Stimulated activated CD8-positive, alpha-beta memory T cell treated with anti-CD3 and anti-CD28 coated beads, Interleukin-12 subunit alpha, Interleukin-12 subunit beta, amount 100 ng/mL, for 1 hour (primary cell): ENCODE data around the gene THG1L.
"Not testable (repeated sequence)": the region's sequence is repeated elsewhere in the genome, so short reads cannot be mapped to it uniquely, and the experiment has no call there.

ENCODE experiments used
- DNase-seq: peaks from one replicate; pipeline ENCODE4 v3.0.0-alpha.2; 2020; ENCODE audit warnings: low read depth

The THG1L gene

DNA sequence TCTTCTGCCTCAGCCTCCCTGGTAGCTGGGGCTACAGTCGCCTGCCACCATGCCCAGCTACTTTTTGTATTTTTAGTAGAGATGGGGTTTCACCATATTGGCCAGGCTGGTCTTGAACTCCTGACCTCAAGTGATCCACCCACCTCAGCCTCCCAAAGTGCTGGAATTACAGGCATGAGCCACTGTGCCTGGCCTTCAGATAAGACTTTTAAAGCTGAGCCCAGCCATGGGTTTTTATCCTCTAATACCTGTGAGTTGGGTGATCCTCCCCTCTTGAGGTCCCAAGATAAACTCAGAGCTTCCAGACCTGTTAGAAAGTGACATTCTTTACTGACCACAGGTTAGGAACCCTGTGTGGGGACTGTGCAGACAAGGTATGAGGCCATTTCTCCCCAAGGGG, 3.4 kb upstream of the THG1L start:
- DNase-seq = not testable (repeated sequence)

DNA sequence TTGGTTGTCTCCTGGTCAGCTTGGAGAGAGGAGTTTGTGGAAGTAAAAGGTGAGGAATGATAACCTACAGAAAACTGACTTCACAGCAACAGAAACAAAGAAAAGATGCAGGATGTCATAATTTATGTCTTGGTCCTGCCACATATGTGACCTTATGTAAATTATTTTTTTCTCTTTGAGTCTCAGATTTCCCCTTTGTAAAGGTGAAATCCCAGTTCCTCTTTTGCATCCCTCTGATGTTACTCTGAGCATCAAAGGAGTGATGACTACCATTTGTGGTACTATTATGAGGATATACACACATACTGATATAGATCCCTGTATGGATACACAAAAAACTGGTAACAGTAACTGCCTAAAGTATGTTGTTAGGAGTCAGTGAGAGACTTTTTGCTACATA, 1.4 kb upstream of the THG1L start:
- no peak for DNase-seq

DNA sequence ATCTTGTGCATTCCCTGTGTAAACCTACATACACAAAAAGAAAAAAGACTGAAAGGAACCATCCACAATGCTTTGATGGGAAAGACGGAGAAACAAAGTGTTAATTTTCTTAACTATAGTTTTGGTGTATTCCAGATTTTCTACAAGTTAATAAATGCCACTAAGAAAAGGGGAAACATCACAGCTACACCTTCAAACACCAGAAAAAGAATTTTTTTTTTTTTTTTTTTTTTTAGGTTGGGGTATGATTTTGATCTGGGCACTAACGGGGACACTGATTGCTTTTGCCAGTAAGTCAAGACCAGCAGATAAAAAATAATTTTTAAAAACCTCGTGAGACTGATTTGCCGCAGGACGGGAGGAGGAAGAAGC, 334 bp upstream of the THG1L start:
- DNase-seq = no peak

DNA sequence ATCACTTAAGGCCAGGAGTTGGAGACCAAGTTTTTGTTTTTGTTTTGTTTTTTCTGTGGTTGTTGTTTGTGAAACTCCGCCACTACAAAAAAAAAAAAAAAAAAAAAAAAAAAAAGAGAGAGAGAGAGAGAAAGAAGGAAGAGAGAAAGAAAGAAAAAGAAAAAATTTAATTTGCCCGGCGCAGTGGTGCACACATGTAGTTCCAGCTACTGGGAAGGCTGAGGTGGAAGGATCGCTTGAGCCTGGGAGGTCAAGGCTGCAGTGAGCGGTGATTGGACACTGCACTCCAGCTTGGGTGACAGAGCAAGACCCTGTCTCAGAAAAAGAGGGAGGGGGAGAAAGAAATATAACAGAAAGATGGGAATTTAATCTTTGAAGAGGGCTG, 902 bp downstream of the THG1L start:
- DNase-seq = no peak

DNA sequence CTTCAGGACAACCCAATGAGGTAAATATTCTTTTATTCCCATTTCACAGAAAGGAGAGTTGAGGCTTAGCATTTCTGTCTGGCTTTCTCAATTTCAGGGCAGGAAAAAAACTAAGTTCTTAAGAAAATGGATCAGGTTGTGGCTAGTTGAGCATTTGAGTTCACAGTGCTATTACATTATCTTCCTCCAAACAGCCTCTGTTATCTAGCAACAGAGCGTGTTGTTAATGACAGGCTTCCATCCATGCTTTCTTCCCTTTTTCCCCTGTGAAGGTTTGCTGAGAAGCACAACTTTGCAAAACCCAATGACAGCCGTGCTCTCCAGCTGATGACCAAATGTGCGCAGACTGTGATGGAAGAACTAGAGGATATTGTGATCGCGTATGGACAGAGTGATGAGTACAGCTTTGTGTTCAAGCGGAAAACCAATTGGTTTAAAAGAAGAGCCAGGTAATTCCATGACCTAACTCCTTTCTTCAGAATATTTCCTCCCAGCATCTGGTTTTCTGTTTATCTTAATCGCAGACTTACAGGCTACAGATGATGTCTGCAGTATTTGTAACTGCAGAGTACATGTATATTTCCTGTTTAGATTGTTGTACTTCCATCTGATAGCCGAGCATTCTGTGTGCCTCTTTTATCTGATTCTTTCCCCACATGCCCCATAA, 1.5 kb downstream of the THG1L start:
- no peak for DNase-seq

DNA sequence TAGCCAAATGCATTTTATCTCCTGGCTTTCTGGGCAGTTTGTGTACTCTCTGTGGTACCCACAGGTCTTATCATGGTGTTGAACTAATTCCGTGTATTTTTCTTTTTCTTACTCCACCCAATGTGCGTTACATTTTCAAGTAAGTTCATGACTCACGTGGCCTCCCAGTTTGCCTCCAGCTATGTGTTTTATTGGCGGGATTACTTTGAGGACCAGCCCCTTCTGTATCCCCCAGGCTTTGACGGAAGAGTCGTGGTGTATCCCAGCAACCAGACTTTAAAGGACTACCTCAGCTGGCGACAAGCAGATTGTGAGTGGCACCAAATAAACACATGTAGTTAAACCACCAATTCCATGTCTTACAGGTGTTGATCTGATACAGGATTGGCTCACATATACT, 3.2 kb downstream of the THG1L start:
- DNase-seq = no peak

DNA sequence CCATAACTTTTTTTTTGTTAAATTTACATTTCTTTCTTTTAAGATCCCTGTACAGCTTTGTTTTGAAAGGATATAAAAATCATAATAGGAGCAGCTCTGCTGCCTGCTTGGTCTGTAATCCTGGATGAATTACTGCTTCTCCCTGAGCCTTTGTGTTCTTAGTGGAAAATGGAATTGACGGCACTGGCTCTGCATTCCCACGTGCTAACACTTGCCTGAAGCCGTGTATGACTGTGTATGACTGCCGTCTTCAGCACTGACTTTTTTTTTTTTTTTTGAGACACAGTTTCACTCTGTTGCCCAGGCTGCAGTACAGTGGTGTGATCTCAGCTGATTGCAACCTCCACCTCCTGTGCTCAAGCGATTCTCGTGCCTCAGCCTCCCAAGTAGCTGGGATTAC, 4.8 kb downstream of the THG1L start:
- DNase-seq = no peak

DNA sequence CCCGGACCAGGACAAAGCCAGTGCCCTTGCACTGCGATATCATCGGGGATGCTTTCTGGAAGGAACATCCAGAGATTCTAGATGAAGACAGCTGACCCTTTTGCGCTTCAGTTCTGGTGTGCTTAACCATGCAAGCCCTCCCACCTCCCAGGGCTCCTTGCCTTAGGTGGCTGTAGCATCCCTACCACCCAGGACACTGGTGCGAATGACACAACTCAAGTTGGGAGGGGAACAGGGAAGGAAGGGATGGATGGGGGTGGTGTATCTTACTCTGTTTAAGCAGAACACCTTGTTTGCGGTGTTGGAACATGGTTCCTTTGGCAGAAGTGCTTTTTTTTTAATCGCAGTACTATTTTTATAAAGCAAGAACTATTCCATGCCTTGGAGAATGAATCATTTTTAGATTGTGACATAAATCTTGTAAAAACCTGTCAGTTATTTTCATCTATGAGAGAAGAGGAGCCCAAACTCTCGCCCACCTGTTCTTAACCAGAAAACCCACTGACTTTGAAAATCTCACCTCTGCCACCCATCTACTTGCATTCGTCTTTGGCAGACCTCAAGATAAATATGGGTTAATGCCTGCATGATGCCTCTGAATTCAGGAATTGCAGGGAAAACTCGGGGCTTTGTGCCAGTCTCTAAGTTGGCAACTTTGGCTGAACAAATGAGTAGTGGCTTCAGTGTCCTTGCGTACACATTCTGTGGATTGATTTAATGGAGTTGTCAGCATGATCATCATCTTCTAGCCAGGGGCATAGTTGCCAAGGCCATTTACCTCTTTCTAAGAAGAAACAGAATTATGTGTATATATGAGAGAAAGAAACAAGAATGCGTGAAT, 8.4 kb downstream of the THG1L start:
- DNase-seq = no peak

DNA sequence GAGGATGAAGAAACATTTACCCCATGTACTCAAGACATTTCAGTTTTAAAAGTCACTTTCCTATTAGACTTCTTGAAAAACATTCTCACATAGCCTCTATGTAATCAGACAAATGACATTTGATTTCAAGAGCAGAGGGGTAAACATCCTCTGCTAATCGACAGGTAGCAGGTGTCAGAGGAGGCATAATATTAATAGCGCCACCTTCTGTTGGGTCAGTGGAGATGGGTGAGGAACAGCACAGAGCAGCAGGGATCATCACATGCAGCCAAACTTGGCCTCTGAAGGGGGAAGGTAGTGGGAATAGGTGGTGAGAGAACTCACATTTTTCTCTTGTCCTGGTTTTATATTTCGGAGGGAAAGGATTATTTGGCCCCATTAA, 9.0 kb downstream of the THG1L start:
- no peak for DNase-seq

DNA sequence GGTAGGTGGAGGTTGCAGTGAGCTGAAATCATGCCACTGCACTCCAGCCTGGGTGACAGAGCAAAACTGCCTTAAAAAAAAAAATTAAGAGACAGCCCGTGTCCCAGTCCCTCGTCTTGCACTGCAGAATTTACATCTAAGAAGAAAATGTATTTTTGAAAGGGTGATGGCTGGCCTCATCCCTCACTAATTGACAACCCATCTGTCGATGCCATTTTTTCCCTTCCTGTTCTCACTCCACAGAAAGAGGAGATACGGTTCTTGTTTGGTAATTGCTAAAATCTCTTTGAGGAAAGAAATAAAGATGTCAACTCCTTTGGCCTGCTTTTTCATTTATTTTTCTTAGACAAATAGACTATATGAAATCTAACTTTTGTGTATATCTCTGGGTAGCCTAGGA, 9.9 kb downstream of the THG1L start:
- DNase-seq = no peak

DNA sequence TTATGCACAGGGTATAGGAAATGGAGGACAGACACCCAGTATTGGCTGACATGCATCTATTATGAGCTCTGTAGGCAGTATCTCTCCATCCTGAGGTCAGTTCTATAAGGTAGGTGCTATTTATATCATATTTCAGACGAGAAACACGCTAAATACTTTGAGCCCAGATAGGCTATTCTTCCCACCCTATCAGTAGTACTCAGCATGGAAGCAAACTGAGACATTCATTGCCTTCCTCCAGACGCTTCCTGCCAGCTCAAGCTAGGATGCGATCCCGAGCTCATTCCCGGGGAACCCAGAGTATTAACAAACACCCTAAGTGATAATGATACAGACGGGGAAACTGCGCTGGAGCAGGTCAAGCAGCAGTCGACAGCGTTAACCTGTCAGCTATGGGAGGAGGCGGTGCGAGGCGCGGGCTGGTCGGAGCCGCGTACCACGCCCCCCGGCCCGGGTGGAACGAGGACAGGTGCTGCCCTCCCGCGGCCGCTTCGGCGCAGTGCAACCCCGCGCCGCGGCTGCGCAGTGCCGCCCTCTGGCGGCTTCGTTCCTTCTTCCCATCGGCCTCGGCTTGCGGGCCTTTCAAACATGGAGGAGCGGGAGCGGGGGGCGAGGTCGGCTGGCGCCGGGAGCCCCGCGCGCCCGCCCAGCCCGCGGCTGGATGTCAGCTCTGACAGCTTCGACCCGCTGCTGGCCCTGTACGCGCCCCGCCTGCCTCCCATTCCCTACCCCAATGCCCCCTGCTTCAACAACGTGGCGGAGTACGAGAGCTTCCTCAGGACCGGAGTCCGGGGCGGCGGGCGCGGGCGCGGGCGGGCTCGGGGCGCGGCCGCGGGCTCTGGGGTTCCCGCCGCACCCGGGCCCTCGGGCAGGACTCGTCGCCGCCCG, 12.2 kb downstream of the THG1L start, which contains the start of gene LSM11:
LSM11 (plus strand) TSS at position 550 of the 888 bp plus-strand sequence; CDS start at position 589, 39 bp downstream.
- DNase-seq = peak; percentile 83

DNA sequence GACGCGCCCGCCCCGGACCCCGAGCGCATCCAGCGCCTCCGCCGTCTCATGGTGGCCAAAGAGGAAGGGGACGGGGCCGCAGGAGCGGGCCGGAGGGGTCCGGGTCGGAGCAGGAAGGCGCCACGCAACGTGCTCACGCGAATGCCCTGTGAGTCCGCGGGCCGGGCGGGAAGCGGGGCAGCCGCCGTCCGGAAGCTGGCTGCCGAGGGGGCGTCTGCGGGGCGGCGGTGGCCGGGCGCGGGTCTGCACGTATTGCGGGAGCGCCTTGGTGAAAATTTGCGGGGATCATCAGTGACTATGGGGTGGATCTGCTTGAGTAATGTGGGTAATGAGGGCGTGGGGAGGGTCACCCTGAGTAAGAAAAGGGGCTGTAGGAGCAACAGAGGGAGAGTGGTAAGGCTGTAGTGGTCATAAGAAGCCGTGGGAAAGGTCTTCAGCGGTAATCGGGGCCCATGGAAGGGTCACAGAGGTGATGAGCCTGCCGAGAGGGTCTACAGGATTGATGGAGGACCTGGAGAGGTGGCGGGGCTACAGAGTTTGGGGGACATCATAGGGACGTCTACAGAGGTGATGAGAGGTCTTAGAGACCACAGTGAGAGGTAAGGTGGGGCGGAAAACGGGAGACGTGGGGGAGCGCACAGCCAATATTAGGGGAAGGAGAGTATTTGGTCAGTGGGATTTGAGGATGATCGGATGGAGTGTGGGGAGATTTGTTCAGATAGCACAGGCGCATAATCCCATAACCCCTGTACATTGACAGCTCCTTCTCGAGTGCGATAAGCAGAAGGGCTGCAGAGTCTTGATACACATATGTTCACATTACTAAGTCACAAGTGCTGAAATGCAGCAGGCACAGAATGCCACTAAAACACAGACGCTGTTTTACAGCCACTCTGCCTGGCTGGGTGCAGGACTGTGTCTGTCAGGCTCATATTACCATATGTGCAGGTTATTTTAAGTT, 13.1 kb downstream of the THG1L start:
- DNase-seq = no peak

DNA sequence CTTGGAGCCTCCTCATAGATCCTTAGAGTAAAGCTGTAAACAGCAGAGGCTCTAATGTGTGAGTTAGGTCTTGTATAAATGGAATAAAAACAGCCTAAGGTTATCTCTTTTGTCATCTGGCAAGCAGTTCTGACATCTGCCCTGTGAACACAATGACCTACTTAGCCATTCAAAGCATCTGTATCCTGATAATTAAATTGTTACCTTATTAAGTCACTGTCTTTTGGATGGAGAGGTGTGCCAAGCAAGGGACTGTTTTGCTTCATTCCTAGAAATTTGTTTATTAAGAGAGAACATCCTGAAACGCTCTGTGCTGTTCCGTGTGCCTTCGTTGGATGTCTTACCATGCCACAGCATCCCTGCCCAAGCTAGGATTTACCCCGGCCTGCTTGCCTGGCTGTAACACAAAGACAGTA, 13.8 kb downstream of the THG1L start:
- DNase-seq = no peak

DNA sequence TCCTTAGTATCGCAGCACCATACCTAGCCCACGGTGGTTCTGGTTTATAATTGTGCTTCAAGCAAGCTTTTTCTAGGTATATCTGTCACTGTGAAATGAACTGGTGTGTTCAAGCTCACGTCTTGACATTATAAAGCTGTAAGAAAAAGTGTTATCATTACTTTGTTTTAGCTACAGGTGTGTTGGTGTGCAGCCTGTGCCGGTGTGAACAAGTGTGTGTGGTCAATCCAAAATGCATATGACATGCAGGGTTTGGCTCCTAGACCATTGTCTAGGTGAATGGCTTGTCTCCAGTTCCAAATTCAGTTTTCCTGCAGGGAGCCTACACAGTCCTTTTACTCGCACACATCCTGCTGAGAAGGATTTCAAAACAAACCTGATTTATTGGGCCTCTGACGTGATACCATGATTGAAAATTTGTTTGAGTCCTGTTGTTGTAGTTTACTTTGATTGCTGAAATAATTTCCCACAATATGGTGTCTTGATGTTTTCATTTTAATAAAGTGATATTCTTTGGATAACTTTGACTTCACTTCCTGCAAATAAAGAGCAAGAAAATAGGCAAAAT, 16.0 kb downstream of the THG1L start:
- no peak for DNase-seq

DNA sequence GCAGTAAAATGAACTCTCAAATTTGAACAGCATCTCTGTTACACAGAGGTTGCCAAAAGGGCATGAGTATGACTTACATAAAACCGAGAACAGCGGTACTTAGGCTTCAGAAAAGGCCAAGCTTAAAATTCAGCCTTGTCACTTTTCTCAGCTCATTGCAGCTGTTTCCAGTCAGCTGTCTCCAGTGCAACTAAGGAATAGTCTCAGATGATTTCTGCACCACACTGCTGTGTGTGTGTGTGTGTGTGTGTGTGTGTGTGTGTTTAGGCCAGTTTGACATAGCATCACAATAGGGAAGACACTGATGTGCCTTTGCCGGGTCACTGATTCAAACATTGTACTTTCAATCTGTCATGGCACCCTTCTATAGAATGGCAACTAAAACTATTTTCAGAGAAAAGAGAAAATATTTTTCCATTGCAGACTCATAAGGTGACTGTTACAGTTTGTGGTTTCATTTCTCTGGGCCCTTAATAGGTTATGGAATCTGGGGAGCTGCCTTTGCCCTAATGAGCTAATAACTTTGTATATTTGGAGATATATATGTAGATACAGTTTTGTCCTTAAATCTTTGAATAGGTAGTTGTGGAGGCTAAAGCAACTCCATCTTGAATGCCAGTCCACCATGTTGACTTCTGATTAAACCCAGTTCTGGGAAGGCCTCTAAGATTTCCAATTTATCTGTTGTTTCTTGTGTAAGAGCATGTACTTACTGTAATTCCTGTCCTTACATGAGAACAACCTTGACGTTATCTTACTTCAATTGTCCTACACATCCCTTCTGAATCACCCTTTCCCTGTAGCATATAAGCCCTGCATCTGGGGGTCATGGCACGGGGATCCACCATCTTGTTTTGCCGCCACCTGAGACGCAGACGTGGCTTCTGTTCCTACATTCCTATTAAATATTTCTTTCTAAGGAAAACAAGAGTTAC, 16.8 kb downstream of the THG1L start:
- no peak for DNase-seq

DNA sequence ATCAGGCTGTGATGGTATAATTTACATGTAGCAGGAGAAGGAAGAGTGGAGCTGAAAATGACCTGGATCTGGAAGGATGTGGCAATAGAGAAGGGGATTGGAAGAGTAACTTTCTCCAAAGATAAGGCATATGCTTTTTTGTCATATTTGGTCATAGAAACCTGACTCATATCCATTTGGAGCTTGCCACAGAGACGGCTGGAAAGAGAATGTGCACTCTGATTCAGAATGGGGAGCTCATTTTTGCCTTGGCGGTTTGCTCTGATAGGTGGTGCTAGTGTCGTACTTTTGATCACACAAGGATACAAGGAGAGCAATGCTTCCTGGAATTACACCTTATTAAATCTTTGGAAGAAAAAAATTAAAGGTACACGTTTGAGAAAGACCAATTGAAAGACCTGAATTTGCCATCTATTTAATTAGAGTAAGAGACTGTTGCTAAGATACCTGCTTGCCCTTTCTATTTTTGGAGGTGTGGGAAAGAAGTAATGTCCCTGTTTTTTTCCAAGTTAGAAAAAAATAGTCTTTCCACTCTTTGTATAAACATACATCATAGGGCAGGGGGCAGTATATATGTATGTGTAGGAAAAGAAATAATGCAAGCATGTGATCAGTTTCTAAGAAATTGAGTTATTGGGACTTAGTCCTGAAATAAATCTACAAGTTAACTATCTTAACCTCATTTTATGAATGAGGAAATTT, 17.7 kb downstream of the THG1L start:
- no peak for DNase-seq

DNA sequence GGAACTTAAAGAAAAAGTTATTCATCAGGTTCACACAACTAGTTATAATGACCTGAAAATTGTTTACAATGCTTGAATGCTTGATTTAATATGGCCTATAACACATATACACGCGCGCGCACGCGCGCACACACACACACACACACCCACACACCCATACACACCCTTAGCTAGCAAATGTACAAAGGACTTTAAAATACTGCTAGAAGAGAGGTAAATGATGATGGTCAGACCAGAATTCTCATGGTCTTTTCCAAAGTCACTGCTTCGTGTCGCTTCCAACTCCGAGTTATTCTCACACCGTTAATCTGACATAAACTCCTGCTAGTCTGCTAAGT, 18.2 kb downstream of the THG1L start:
- no peak for DNase-seq

DNA sequence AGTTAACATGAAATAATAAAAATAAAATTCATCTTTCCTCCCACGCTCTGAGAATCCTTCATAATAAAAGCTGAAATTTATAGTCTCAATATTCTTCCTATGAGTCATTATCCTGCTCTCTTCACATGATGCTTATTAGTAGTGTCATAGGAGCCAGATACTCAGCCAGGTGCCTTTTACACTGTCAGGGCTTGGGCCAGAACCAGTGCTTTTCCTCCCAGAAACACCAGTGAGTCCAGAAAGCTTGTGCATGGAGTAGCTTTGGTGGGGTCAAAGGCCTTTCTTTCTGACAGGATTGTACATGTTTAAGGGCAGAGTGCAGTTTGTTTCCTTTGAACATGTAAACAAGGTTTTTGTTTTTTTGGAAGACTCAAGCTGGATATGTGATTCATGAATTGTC, 19.1 kb downstream of the THG1L start:
- no peak for DNase-seq

DNA sequence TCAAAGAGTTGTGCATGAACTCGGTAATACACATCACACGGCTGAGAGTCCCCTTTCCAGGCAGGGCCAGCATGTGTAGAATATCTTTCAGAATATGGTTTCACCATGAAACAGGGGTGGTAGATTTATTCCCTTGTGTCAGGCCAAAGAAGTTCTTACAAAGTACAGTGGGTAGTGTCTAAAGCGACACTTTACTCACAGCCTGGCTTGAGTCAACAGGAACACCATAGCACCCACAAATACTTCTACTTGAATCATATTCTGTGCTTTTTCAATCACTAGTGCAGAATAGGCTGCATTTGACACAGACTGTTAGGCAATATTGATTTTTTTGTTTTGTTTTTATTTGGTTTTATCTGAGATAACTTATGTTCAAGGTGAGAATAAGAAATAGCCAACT, 24.9 kb downstream of the THG1L start:
- no peak for DNase-seq

DNA sequence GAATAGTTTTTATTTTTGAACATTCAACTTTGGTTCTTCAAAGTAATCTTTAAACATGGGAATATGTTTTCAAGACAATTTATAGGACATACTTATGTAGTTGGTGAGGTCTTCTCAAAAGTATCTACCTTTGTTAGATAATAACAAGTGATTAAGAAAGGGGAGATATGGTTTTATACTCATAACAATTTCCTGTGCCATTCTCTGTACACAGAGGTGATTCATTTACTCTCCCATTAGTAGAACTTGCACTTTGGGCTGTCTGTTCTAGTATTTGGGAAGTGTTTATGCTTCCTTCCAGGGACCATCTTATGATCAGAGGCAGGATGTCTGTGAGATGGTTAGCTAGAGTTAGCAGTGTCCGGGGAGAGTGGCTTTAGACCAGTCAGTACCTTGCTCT, 27.5 kb downstream of the THG1L start:
- DNase-seq = no peak
